Fibroblast of skin of abdomen (primary cell): ENCODE data around the gene TRIM16.
"Not testable (repeated sequence)": the region's sequence is repeated elsewhere in the genome, so short reads cannot be mapped to it uniquely, and the experiment has no call there.

ENCODE experiments used
- DNase-seq: peaks from one replicate; pipeline ENCODE4 v3.0.0-alpha.2; 2013

The TRIM16 gene

DNA sequence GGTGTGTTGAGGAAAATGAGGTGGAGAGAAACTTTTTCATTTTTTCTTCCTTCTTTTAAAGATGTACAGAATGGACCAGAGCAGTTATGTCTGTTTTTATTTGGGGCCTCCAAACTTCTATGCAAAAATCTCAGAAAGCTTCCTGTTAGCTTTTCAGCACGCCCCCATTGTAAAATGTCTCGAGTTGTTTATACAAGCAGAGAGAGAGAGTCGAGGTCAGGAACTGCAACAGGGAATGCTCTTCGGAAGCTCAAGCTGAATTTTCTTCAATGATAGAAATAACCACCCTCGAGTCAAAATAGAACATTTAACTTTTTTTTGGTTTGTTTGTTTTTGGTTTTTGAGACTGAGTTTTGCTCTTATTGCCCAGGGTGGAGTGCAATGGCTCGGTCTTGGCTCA, 68.3 kb downstream of the TRIM16 start:
- DNase-seq = not testable (repeated sequence)

DNA sequence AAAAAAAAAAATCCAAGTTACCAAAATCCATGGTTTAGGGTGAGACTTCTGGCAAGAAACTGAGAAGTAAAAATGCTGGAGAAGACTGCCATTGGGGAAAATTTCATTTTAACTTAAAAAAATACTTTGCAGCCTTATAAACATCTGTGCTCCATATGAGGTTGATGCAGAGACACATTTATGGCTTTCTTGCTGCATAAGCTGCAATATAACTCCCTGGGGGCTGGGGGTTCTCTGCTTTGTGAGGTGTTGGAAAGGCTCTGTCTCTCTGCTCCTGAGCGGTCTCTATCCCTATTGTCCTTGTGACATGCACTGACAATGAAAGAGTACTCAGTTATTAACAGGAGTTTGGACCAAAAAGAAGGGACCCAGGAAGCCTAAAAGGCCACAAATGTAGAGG, 71.0 kb downstream of the TRIM16 start:
- not testable (repeated sequence) for DNase-seq

DNA sequence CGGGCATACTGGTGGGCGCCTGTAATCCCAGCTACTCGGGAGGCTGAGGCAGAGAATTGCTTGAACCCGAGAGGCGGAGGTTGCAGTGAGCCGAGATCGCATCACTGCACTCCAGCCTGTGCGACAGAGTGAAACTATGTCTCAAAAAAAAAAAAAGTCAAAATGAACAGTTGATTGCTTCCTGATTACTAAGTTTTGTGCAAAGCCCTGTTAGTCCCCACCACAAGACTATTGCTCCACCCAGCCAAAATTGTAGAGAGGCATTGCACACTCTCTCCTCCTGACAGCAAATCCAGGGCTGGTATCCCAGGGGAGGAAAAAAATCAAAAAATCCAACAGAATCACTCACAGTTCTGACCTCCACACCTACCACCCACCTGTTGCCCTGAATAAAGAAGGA, 91.2 kb downstream of the TRIM16 start:
- not testable (repeated sequence) for DNase-seq

DNA sequence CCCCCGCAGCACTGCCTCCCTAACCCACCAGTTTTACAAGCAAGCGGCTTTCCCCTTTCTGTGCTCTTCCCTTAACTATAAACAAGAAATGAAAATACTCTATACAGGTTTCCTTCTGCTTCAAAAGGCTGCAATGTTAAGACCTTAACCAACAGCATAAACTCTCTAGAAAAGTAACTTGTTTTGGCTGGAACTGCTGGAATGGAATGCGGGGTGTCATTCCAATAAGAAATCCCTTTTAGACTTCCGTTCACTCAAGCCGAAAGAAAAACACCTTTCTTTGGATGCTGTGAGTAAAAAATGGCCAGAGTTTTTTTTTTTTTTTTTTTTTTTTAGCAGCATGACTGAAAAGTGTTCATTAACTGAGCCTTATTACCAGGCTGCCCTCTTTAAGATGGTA, 92.1 kb downstream of the TRIM16 start:
- not testable (repeated sequence) for DNase-seq

DNA sequence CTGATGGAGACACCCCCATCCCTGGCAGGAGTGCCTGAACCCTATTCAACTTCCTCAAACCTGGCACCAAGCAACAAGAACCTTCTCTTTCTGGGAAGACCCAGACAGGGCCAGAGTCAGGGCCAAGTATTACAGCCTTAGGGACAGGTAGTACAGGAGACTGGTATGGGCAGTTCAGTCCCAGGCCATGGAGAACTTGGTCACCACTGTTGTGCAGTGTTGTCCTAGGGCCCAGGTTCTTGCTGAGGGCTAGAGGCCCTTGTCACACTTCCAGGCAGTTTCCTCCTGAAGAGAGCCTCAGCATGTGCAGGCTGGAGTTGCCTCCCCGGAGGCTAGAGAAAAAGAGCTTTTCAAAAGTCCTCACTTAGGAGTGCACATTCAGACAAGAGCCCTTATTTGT, 93.3 kb downstream of the TRIM16 start:
- DNase-seq = not testable (repeated sequence)

DNA sequence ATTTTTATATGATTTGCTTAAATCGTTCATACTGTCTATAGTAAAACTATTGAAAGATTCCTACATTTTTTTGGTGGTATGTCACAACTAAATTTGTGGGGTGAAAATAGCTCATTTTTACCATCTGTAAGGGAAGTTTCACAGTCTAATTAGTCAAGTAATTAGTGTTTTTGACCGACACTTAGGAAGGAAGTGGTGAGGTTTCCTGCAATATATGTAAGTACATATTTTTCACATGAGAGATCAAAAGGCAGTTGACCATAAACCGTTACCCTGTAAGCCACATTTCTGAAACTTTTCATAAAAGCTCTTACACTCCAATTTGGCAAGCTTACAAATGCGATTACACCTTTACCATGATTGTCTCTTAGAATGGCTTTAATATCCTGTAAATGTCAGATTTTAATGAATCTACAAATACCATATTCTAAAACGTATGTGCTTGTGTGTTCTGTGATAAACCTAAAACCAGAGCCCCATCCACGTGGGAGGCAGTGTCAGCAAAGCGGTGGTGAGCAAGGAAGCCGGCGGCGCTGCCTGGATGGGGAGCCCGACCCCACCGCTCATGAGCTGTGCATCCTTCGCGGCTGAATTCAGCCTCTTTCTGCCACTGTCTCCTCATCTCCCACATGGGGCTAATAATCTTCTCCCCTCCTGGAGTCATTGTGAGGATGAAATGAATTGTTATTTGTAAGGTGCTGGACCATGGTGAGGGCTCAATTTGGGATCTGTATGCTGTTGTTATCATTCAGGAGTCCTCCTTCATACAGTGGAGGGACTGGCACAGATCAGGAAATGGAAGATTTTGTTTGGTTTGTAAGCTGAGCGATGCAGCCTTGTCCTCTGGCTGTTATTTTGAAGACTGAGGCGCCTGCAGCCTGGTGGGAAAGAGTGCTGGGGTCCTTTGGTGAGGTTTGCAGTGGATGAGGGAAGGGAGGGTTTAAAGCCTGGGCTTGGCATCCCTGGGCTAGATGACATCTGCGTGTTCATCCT, 94.3 kb downstream of the TRIM16 start:
- not testable (repeated sequence) for DNase-seq

DNA sequence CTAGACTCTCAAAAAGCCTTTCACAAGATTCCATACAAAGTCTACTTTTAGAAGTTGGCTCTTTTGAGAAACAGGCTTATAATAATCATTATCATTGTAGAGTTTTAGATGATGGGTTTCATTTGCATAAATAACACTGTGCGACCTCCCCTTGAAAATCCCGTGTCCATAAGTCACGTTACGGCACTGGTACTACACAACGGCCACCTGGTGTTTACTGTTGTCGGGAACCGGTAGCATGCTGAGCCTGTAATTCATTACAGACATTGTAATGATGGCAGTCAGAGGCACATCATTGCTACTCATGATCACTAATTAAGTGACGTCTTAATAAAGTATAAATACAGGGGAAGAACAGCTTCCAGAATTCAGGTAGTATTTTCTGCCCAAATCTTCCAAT, 96.1 kb downstream of the TRIM16 start:
- DNase-seq = not testable (repeated sequence)

DNA sequence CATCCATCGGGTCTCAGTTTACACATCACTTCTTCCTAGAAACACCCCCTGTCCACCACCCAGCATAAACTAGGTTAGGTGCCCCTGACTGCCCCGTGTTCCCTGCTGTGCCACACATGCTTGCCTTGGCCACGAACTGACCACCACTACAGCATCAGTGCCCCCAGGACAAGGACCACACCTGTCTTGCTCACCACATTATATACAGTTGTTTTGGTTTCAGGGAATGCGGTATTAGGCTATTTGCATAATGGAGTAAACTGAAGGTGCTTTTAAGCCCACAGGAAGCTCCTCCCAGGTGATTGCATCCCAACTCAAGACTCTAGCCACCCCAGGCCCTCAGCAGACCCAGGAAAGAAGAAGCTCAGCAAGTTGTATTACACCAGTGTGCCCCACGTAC, 100.8 kb downstream of the TRIM16 start:
- not testable (repeated sequence) for DNase-seq

DNA sequence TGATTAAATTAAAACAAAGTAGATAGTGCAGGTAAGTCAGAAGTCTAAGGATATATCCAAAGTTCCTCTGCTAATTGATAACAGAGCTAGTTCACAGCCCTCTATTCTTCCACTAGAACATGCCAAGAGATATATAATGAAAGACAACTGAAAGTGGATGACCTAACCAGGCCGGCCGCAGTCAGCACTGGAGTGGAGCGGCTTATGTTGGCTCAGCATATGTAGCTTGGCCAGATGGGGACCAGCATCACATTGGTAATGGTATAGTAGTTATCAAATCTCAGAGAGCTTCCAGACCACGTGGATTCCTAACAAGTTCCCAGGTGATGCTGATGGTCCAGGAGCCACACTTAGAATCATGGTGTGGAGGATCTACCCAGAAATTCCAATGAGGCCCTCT, 102.6 kb downstream of the TRIM16 start:
- not testable (repeated sequence) for DNase-seq
